Esophagus squamous epithelium (tissue), 5 donors: Measurements from ENCODE around the gene WDR48. TPM values are rescaled to one million over a fixed set of nuclear protein-coding genes. Genes with fewer than 3 reads are reported as not detected.

Experiments used
- DNase-seq: peaks from one replicate; lab custom pipeline; 2025; lab: John Stamatoyannopoulos, UW
- H3K27ac ChIP-seq, 4 donors: fragments of 200-600 bp; sonication (generic); one replicate each; pipeline ENCODE4 v1.5.1; 2016 to 2019; ENCODE audit warnings: mild to moderate bottlenecking in 1 of 4
- H3K27me3 ChIP-seq, 4 donors: fragments of 200-600 bp; sonication (generic); 1 replicate in 3 of 4; 2 replicates in 1 of 4; pipeline versions ENCODE4 v1.5.1 to v1.6.0; 2017 to 2021; ENCODE audit warnings: antibody characterized with exemption in 1 of 4
- H3K36me3 ChIP-seq, 3 donors: fragments of 200-600 bp; sonication (generic); one replicate each; pipeline ENCODE4 v1.5.1; 2016 to 2019
- H3K4me1 ChIP-seq, 3 donors: fragments of 200-600 bp; sonication (generic); one replicate each; pipeline ENCODE4 v1.5.1; 2017 to 2019
- H3K4me3 ChIP-seq, 4 donors: fragments of 200-600 bp; sonication (generic); 1 replicate in 3 of 4; 2 replicates in 1 of 4; pipeline ENCODE4 v1.5.1; 2016 to 2019; ENCODE audit warnings: mild to moderate bottlenecking in 2 of 4, moderate library complexity in 1 of 4
- H3K9me3 ChIP-seq, 3 donors: fragments of 200-600 bp; sonication (generic); one replicate each; pipeline ENCODE4 v1.5.1; 2016 to 2019
- CTCF ChIP-seq, 6 experiments: fragments of 450-650 bp in 4 of 6; fragments of 200-600 bp in 2 of 6; sonication (generic) in 2 of 6; IDR thresholded peaks; one replicate each; pipeline ENCODE4 v1.5.1; 2016 to 2019; ENCODE audit warnings: antibody characterized with exemption in 6 of 6, mild to moderate bottlenecking in 4 of 6, moderate library complexity in 4 of 6
- POLR2A ChIP-seq, 4 donors: fragments of 450-650 bp; IDR thresholded peaks; one replicate each; pipeline ENCODE4 v1.6.1; 2017; ENCODE audit warnings: antibody characterized with exemption in 4 of 4, mild to moderate bottlenecking in 4 of 4, moderate library complexity in 3 of 4
- WGBS, 2 donors: methylation state at CpG; one replicate each; pipeline ENCODE4 v1.1.5; 2018; 5-methylcytosine and 5-hydroxymethylcytosine counted together
- intact Hi-C: fragments of 100-400 bp; cut with DNase I; formaldehyde crosslinking; loops from one replicate; pipeline ENCODE4 v1.15.0; 2022
- total RNA-seq, 4 donors: library from RNA; depleted of rRNA; stranded (reverse); fragments of >200 nt; gene quantifications; one replicate each; pipeline ENCODE4 v1.1.0, GENCODE V29; 2016
- donor health status: DM: yes; HTN: yes; CAD: no.

WDR48 gene
- total RNA-seq, 4 donors from 2014 or later, result 9.7 to 25.9 (median 19.4) TPM

GRCh38 chr3:39022286-39022630 lies 29.6 kb upstream of the WDR48 start:
- intact Hi-C loops, result no loop called here

GRCh38 chr3:39024497-39024896 lies 27.3 kb upstream of the WDR48 start:
- H3K27me3 ChIP-seq, result no peaks in the 10 kb centered on the region
- no peak for TF ChIP-seq POLR2A (IDR thresholded peaks at IDR 0.05)
- no peak for TF ChIP-seq CTCF (IDR thresholded peaks at IDR 0.05)
- no peak for DNase-seq
- H3K4me3 ChIP-seq, result no peak overlapping the region
- no peak overlapping the region for H3K27ac ChIP-seq
- no peaks in the 10 kb centered on the region for H3K9me3 ChIP-seq
- H3K36me3 ChIP-seq, result no peaks in the 10 kb centered on the region
- H3K4me1 ChIP-seq, result no peaks in the 10 kb centered on the region
- intact Hi-C loops, result no loop called here

More at GRCh38 chr3:39022286-39022630, 29.6 kb upstream of the WDR48 start:
- Histone ChIP-seq H3K27me3 (peaks cover 0 to 12% (median 0%) of the 10 kb centered on the region in 4 donors), H3K4me1 (no peaks in the 10 kb centered on the region), H3K36me3 (no peaks in the 10 kb centered on the region), H3K4me3 (no peak overlapping the region), H3K9me3 (no peaks in the 10 kb centered on the region), H3K27ac (no peak overlapping the region)
- no peak for DNase-seq
- TF ChIP-seq CTCF (IDR thresholded peaks at IDR 0.05) (no peak), POLR2A (IDR thresholded peaks at IDR 0.05) (no peak)

- Histone ChIP-seq H3K9me3 (no peaks in the 10 kb centered on the region), H3K36me3 (no peaks in the 10 kb centered on the region), H3K27me3 (no peaks in the 10 kb centered on the region), H3K4me3 (no peak overlapping the region), H3K27ac (no peak overlapping the region), H3K4me1 (no peaks in the 10 kb centered on the region)
- DNase-seq, result no peak
- TF ChIP-seq POLR2A (IDR thresholded peaks at IDR 0.05) (no peak), CTCF (IDR thresholded peaks at IDR 0.05) (no peak)
- intact Hi-C loops, result no loop called here
- whole genome bisulfite sequencing, 2 donors, result 58 to 67% methylated on average over 6 of the region's 6 CpGs
Observed at GRCh38 chr3:39025222-39025970, 26.4 kb upstream of the WDR48 start.

- Histone ChIP-seq H3K9me3 (no peaks in the 10 kb centered on the region), H3K27ac (no peak overlapping the region), H3K4me1 (no peaks in the 10 kb centered on the region), H3K27me3 (no peaks in the 10 kb centered on the region), H3K4me3 (no peak overlapping the region), H3K36me3 (no peaks in the 10 kb centered on the region)
- intact Hi-C loops, result no loop called here
- no peak for DNase-seq
- 36 to 45% methylated on average over 3 of the region's 3 CpGs for WGBS, 2 donors
- no peak for TF ChIP-seq CTCF (IDR thresholded peaks at IDR 0.05)
- no peak for TF ChIP-seq POLR2A (IDR thresholded peaks at IDR 0.05)
Observed at GRCh38 chr3:39028546-39028945, 23.3 kb upstream of the WDR48 start.

- no peaks in the 10 kb centered on the region for H3K9me3 ChIP-seq
- intact Hi-C loops, result no loop called here
- DNase-seq, result no peak
- 67 to 71% methylated on average over 1 of the region's 1 CpG for WGBS, 2 donors
- no peak for TF ChIP-seq CTCF (IDR thresholded peaks at IDR 0.05)
- TF ChIP-seq POLR2A (IDR thresholded peaks at IDR 0.05), result no peak
- H3K4me3 ChIP-seq, result no peak overlapping the region
- H3K27me3 ChIP-seq, result no peaks in the 10 kb centered on the region
- no peak overlapping the region for H3K27ac ChIP-seq
- no peaks in the 10 kb centered on the region for H3K4me1 ChIP-seq
- H3K36me3 ChIP-seq, result no peaks in the 10 kb centered on the region
Observed at GRCh38 chr3:39029556-39029955, 22.3 kb upstream of the WDR48 start.
